Activated B cell treated with CpG ODN at 0.5 μM for 24 hours (primary cell): Measurements from ENCODE around the gene MEMO1. TPM values are rescaled to one million over a fixed set of nuclear protein-coding genes. Genes with fewer than 3 reads are reported as not detected.
A peak's percentile ranks its signal among the peaks of the same experiment; 100 is the strongest.
"Not testable (repeated sequence)": the region's sequence is repeated elsewhere in the genome, so short reads cannot be mapped to it uniquely, and the experiment has no call there.

Source experiments
- ATAC-seq: fragments of 200-7000 bp; cut with Tn5 transposase; one replicate; pipeline ENCODE4 v1.10.0; 2021; ENCODE audit warnings: low read depth, mild to moderate bottlenecking, moderate library complexity
- CTCF ChIA-PET: fragments of 350-600 bp; sonication (Branson Sonifier 250); formaldehyde crosslinking; loops from one replicate; lab custom pipeline; 2021; ENCODE audit warnings: antibody characterized with exemption; lab: Charles Lee
- POLR2A ChIA-PET: fragments of 350-600 bp; sonication (Branson Sonifier 250); formaldehyde crosslinking; loops from one replicate; lab custom pipeline; 2021; ENCODE audit warnings: antibody characterized with exemption; lab: Charles Lee
- DNase-seq: peaks from one replicate; pipeline ENCODE4 v3.0.0; 2022
- H3K27ac Mint-ChIP-seq: one replicate; pipeline ENCODE4 v1.8.0; 2020; ENCODE audit warnings: mixed read lengths
- H3K27me3 Mint-ChIP-seq: one replicate; pipeline ENCODE4 v1.8.0; 2021; ENCODE audit warnings: mixed read lengths
- H3K36me3 Mint-ChIP-seq: one replicate; pipeline ENCODE4 v1.8.0; 2021; ENCODE audit warnings: low read depth, mixed read lengths
- H3K4me1 Mint-ChIP-seq: one replicate; pipeline ENCODE4 v1.8.0; 2021; ENCODE audit warnings: mixed read lengths
- H3K4me3 Mint-ChIP-seq: one replicate; pipeline ENCODE4 v1.8.0; 2020; ENCODE audit warnings: mild to moderate bottlenecking, mixed read lengths
- H3K9me3 Mint-ChIP-seq: one replicate; pipeline ENCODE4 v1.8.0; 2020; ENCODE audit warnings: mixed read lengths
- intact Hi-C: fragments of 100-400 bp; cut with micrococcal nuclease; formaldehyde crosslinking; loops from one replicate; pipeline ENCODE4 v1.15.1; 2024
- total RNA-seq: library from RNA; stranded (reverse); gene quantifications from 2 replicates; pipeline ENCODE4 v1.2.3, GENCODE V29; 2022
- TF ChIP-seq, protein P1 (sequence below): fragments of 200-600 bp; IDR thresholded peaks from one replicate; pipeline ENCODE4 v1.8.0; 2022; ENCODE audit warnings: antibody characterized with exemption, mild to moderate bottlenecking

The MEMO1 gene
- total RNA-seq, 1 donor from 2014 or later: 71.6 TPM

GRCh38 chr2:31957354-31958139 lies 53.3 kb downstream of the MEMO1 start:
- ChIA-PET POLR2A (interaction anchor here (0.6 to 1.3 kb wide), 4 partner anchors 8 to 107 kb away, joined by 3 to 4 read pairs (median 3); no protein-coding TSS in a partner anchor), CTCF (no interaction called here)
- no peaks in the 10 kb centered on the region for H3K9me3 Mint-ChIP-seq
- H3K36me3 Mint-ChIP-seq: peaks cover 16% of the 10 kb centered on the region
- H3K4me3 Mint-ChIP-seq: peak overlapping the region; percentile 55
- peak overlapping the region; percentile 65 for H3K27ac Mint-ChIP-seq
- H3K27me3 Mint-ChIP-seq: no peaks in the 10 kb centered on the region
- intact Hi-C loops: loop anchor here (2.0 to 5.0 kb wide), 3 partner anchors 23 to 51 kb away; no protein-coding TSS in a partner anchor
- ATAC-seq (peak; percentile 37), DNase-seq (no peak)
- peaks cover 59% of the 10 kb centered on the region for H3K4me1 Mint-ChIP-seq
- TF ChIP-seq, protein P1, sequence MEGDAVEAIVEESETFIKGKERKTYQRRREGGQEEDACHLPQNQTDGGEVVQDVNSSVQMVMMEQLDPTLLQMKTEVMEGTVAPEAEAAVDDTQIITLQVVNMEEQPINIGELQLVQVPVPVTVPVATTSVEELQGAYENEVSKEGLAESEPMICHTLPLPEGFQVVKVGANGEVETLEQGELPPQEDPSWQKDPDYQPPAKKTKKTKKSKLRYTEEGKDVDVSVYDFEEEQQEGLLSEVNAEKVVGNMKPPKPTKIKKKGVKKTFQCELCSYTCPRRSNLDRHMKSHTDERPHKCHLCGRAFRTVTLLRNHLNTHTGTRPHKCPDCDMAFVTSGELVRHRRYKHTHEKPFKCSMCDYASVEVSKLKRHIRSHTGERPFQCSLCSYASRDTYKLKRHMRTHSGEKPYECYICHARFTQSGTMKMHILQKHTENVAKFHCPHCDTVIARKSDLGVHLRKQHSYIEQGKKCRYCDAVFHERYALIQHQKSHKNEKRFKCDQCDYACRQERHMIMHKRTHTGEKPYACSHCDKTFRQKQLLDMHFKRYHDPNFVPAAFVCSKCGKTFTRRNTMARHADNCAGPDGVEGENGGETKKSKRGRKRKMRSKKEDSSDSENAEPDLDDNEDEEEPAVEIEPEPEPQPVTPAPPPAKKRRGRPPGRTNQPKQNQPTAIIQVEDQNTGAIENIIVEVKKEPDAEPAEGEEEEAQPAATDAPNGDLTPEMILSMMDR: no peak

- peaks cover 55% of the 10 kb centered on the region for H3K4me1 Mint-ChIP-seq
- peak overlapping the region; percentile 55 for H3K4me3 Mint-ChIP-seq
- intact Hi-C loops: loop anchor here (2.0 to 5.0 kb wide), 2 partner anchors 35 to 52 kb away; no protein-coding TSS in a partner anchor
These were observed 53.9 kb downstream of the MEMO1 start for GRCh38 chr2:31956934-31957333.

DNA sequence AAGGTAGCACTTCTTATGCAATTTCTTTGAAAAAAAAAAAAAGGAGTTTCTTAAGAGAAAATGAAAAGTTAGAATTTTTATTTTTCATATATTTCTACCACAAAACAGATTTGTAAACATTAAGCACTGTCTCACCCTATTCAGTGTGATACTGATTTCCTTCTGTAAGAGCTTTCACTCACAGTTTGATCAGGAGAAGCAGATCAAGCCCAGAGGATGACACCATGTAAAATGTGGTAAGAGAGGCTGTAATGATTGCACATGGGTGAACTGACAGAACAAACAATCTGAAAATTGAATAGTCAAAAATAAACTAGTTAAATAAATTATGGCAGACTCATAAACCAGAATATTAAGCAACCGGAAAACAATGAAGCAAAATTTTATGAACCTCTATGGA lies 54.5 kb downstream of the MEMO1 start:
- no peaks in the 10 kb centered on the region for H3K27me3 Mint-ChIP-seq
- ChIA-PET POLR2A (interaction anchor here (0.7 kb wide), 2 partner anchors 23 to 52 kb away, joined by 4 read pairs; no protein-coding TSS in a partner anchor), CTCF (interaction anchor here (0.8 kb wide), 1 partner anchor 23 kb away, joined by 3 read pairs; no protein-coding TSS in a partner anchor)
- DNase-seq (no peak), ATAC-seq (no peak)
- H3K4me1 Mint-ChIP-seq: peaks cover 53% of the 10 kb centered on the region
- H3K9me3 Mint-ChIP-seq: no peaks in the 10 kb centered on the region
- H3K4me3 Mint-ChIP-seq: peak overlapping the region; percentile 55
- H3K27ac Mint-ChIP-seq: peak overlapping the region; percentile 65
- H3K36me3 Mint-ChIP-seq: peaks cover 16% of the 10 kb centered on the region
- TF ChIP-seq, protein P1: no peak
- intact Hi-C loops: loop anchor here (2.0 to 5.0 kb wide), 2 partner anchors 36 to 52 kb away; no protein-coding TSS in a partner anchor

More at GRCh38 chr2:31956934-31957333, 53.9 kb downstream of the MEMO1 start:
- H3K36me3 Mint-ChIP-seq: peaks cover 16% of the 10 kb centered on the region
- H3K9me3 Mint-ChIP-seq, H3K27me3 Mint-ChIP-seq, CTCF ChIA-PET, DNase-seq: not testable (repeated sequence)
- peak overlapping the region; percentile 65 for H3K27ac Mint-ChIP-seq
- POLR2A ChIA-PET: interaction anchor here (0.7 to 1.3 kb wide), 4 partner anchors 9 to 107 kb away, joined by 3 to 4 read pairs (median 4); no protein-coding TSS in a partner anchor
- peak; percentile 72 for ATAC-seq

- CTCF ChIA-PET: not testable (repeated sequence)
- POLR2A ChIA-PET: interaction anchor here (0.6 to 0.7 kb wide), 2 partner anchors 103 to 218 kb away, joined by 3 to 6 read pairs; no protein-coding TSS in a partner anchor
These were observed 57.7 kb downstream of the MEMO1 start for GRCh38 chr2:31953095-31953494.

DNA sequence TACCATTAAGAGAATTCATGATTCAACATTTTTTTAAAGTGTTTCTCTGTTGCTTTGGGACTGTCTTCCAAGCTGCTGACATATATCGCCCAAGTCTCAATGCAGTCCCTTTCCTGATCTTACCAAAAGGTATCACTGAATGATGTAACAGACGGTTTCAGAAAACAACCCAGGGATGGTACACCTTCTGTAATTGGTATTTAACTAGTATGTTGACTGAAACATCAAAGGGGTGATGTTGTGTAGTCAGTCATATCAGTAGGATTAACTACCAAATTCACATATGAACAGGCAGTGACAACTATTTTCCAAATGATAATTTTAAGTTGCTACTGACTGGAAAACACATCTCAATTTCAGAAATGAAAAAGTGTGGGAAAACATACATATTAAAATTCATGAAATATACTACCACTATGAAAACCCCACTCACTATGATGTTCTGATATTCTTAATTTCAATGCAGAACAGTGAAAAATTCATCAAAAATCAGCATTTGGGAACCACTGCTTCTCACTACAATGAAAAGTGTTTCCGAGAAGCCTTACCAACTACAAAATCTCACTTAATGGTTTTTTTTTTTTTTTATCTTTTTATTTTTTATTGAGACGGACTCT lies 59.8 kb downstream of the MEMO1 start:
- ATAC-seq (no peak), DNase-seq (no peak)
- intact Hi-C loops: no loop called here
- H3K27me3 Mint-ChIP-seq: no peaks in the 10 kb centered on the region
- no peaks in the 10 kb centered on the region for H3K9me3 Mint-ChIP-seq
- TF ChIP-seq, protein P1: no peak
- no peak overlapping the region for H3K4me3 Mint-ChIP-seq
- H3K4me1 Mint-ChIP-seq: peaks cover 27% of the 10 kb centered on the region
- H3K36me3 Mint-ChIP-seq: peaks cover 17% of the 10 kb centered on the region
- H3K27ac Mint-ChIP-seq: no peak overlapping the region
- ChIA-PET CTCF (no interaction called here), POLR2A (no interaction called here)

More at GRCh38 chr2:31953095-31953494, 57.7 kb downstream of the MEMO1 start:
- H3K4me3 Mint-ChIP-seq, H3K27me3 Mint-ChIP-seq, H3K9me3 Mint-ChIP-seq, H3K27ac Mint-ChIP-seq, ATAC-seq, intact Hi-C loops, DNase-seq: not testable (repeated sequence)
- Mint-ChIP-seq H3K36me3 (peaks cover 18% of the 10 kb centered on the region), H3K4me1 (peaks cover 35% of the 10 kb centered on the region)
